GM21717 (cell line): ENCODE measurements around the gene BCL6B.
"Not testable (repeated sequence)": the region's sequence is repeated elsewhere in the genome, so short reads cannot be mapped to it uniquely, and the experiment has no call there.

Source experiments
- ATAC-seq: cut with Tn5 transposase; IDR thresholded peaks from one replicate; pipeline ENCODE4 v1.9.1; 2021; ENCODE audit warnings: mild to moderate bottlenecking, moderate library complexity; ENCODE audit not compliant: unreplicated experiment

The BCL6B gene

GRCh38 chr17:7026471-7027115 lies 3.7 kb downstream of the BCL6B start:
- no peak for ATAC-seq

- ATAC-seq, result no peak
Observed at GRCh38 chr17:7027335-7027734, 4.5 kb downstream of the BCL6B start.

GRCh38 chr17:7029096-7029495 lies 6.2 kb downstream of the BCL6B start:
- no peak for ATAC-seq

GRCh38 chr17:7029659-7030058 lies 6.8 kb downstream of the BCL6B start:
- ATAC-seq, result no peak

GRCh38 chr17:7034955-7035590 lies 12.2 kb downstream of the BCL6B start:
- ATAC-seq, result peak; percentile 11

- peak; percentile 83 for ATAC-seq
Observed at GRCh38 chr17:7035591-7036368, 12.9 kb downstream of the BCL6B start, which contains the start of gene SLC16A13. Gene SLC16A13 (plus strand): TSS chr17:7036015. CDS start chr17:7036383, 368 bp downstream.

- ATAC-seq, result no peak
Observed at GRCh38 chr17:7038025-7038862, 15.4 kb downstream of the BCL6B start.

GRCh38 chr17:7039832-7040231 lies 17.0 kb downstream of the BCL6B start:
- ATAC-seq, result no peak

GRCh38 chr17:7041607-7042500 lies 19.0 kb downstream of the BCL6B start:
- ATAC-seq, result no peak

- no peak for ATAC-seq
Observed at GRCh38 chr17:7042501-7043181, 19.8 kb downstream of the BCL6B start.

GRCh38 chr17:7043182-7043496 lies 20.3 kb downstream of the BCL6B start:
- ATAC-seq, result no peak

- ATAC-seq, result no peak
Observed at GRCh38 chr17:7043497-7044198, 20.8 kb downstream of the BCL6B start, which contains the start of gene SLC16A11. Gene SLC16A11 (minus strand): TSS chr17:7044092. CDS start chr17:7043513, 579 bp downstream.

GRCh38 chr17:7045492-7046126 lies 22.8 kb downstream of the BCL6B start:
- no peak for ATAC-seq

GRCh38 chr17:7046127-7046724 lies 23.4 kb downstream of the BCL6B start:
- ATAC-seq, result no peak

- ATAC-seq, result not testable (repeated sequence)
Observed at GRCh38 chr17:7046725-7047397, 24.0 kb downstream of the BCL6B start.

- ATAC-seq, result no peak
Observed at GRCh38 chr17:7047566-7047965, 24.7 kb downstream of the BCL6B start.

- ATAC-seq, result no peak
Observed at GRCh38 chr17:7048968-7049367, 26.1 kb downstream of the BCL6B start.
